Measurements from ENCODE around the gene TMEM45B. TPM values are rescaled to one million over a fixed set of nuclear protein-coding genes. Genes with fewer than 3 reads are reported as not detected.
A peak's percentile ranks its signal among the peaks of the same experiment; 100 is the strongest.
"Not testable (repeated sequence)": the region's sequence is repeated elsewhere in the genome, so short reads cannot be mapped to it uniquely, and the experiment has no call there.

Gene TMEM45B
- total RNA-seq, 1 experiment from 2014 or later, result 16.1 TPM

DNA sequence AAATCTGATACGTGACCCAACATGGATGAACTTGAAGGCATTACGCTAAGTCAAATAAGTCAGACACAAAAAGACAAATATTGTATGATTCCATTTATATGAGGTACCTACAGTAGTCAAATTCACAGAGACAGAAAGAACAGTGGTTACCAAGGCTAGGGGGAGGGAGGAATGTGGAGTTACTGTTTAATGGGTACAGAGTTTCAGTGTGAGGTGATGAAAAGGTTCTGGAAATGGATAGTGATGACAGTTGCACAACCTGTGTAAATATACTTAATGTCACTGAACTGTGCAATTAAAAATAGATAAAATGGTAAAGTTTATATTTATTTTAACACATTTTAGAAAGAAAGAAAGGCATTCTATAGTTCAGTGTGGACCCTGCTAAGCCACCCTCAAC is 24.1 kb upstream of the TMEM45B start:
- Mint-ChIP-seq H3K9me3 (ENCODE audit: low read depth, unreplicated experiment) (peaks cover 3% of the 10 kb centered on the region), H3K36me3 (ENCODE audit: insufficient read depth, unreplicated experiment) (no peaks in the 10 kb centered on the region), H3K4me3 (ENCODE audit: low read depth, unreplicated experiment) (no peak overlapping the region), H3K27ac (ENCODE audit: unreplicated experiment) (no peak overlapping the region), H3K4me1 (ENCODE audit: low read depth, unreplicated experiment) (peaks cover 10% of the 10 kb centered on the region), H3K27me3 (ENCODE audit: unreplicated experiment) (no peaks in the 10 kb centered on the region)
- intact Hi-C loops (cut with micrococcal nuclease; ENCODE audit: unreplicated experiment), result no loop called here
- no peak for DNase-seq
- BruUV-seq (replicated peaks), result no TSS peak
- CTCF ChIA-PET, result no interaction called here
- TF ChIP-seq, protein P1, sequence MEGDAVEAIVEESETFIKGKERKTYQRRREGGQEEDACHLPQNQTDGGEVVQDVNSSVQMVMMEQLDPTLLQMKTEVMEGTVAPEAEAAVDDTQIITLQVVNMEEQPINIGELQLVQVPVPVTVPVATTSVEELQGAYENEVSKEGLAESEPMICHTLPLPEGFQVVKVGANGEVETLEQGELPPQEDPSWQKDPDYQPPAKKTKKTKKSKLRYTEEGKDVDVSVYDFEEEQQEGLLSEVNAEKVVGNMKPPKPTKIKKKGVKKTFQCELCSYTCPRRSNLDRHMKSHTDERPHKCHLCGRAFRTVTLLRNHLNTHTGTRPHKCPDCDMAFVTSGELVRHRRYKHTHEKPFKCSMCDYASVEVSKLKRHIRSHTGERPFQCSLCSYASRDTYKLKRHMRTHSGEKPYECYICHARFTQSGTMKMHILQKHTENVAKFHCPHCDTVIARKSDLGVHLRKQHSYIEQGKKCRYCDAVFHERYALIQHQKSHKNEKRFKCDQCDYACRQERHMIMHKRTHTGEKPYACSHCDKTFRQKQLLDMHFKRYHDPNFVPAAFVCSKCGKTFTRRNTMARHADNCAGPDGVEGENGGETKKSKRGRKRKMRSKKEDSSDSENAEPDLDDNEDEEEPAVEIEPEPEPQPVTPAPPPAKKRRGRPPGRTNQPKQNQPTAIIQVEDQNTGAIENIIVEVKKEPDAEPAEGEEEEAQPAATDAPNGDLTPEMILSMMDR (IDR thresholded peaks at IDR 0.05; ENCODE audit: unreplicated experiment), result no peak

DNA sequence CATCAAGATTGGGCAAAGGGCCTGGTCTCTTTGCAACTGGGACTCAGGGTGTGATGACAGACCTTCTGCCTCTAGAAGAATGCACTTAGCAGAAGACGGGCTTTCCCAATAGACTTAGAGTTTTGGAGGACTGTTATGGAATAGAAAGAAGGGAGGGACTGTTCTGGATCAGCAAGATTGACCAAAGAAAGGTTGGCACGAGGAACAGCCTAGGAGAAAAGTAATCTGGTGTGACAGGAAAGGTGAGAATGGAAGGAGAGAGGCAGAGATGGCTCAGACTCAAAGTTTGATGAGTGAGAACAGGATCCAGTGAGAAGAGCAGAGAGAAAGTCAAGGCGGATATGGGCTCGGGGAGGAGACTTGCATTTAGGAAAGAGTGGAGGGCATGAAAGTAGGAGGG is 23.0 kb upstream of the TMEM45B start:
- peaks cover 17% of the 10 kb centered on the region for H3K4me1 Mint-ChIP-seq (ENCODE audit: low read depth, unreplicated experiment)
- DNase-seq, result no peak
- H3K9me3 Mint-ChIP-seq (ENCODE audit: low read depth, unreplicated experiment), result peaks cover 3% of the 10 kb centered on the region
- H3K27ac Mint-ChIP-seq (ENCODE audit: unreplicated experiment), result peak overlapping the region; percentile 27
- no peak overlapping the region for H3K4me3 Mint-ChIP-seq (ENCODE audit: low read depth, unreplicated experiment)
- CTCF ChIA-PET, result no interaction called here
- no TSS peak for BruUV-seq (replicated peaks)
- TF ChIP-seq, protein P1 (IDR thresholded peaks at IDR 0.05; ENCODE audit: unreplicated experiment), result no peak
- no peaks in the 10 kb centered on the region for H3K27me3 Mint-ChIP-seq (ENCODE audit: unreplicated experiment)
- H3K36me3 Mint-ChIP-seq (ENCODE audit: insufficient read depth, unreplicated experiment), result no peaks in the 10 kb centered on the region
- intact Hi-C loops (cut with micrococcal nuclease; ENCODE audit: unreplicated experiment), result no loop called here

DNA sequence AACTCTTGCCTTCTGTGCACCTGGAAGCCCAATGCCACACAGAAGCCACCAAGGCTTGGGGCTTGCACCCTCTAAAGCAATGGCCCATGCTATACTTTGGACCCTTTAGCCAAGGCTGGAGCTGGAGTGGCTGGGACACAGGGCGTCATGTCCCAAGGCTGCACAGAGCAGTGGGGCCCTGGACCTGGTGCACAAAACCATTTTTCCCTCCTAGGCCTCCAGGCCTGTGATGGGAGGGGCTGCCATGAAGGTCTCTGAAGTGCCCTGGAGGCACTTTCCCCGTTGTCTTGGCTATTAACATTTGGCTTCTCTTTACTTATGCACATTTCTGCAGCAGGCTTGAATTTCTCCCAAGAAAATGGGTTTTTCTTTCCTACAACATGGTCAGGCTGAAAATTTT is 20.6 kb upstream of the TMEM45B start:
- TF ChIP-seq, protein P1 (IDR thresholded peaks at IDR 0.05; ENCODE audit: unreplicated experiment), result no peak
- Mint-ChIP-seq H3K27me3 (ENCODE audit: unreplicated experiment) (no peaks in the 10 kb centered on the region), H3K4me1 (ENCODE audit: low read depth, unreplicated experiment) (peaks cover 32% of the 10 kb centered on the region), H3K36me3 (ENCODE audit: insufficient read depth, unreplicated experiment) (no peaks in the 10 kb centered on the region), H3K4me3 (ENCODE audit: low read depth, unreplicated experiment) (no peak overlapping the region), H3K9me3 (ENCODE audit: low read depth, unreplicated experiment) (peaks cover 3% of the 10 kb centered on the region), H3K27ac (ENCODE audit: unreplicated experiment) (no peak overlapping the region)
- DNase-seq, result no peak
- BruUV-seq (replicated peaks), result no TSS peak
- intact Hi-C loops (cut with micrococcal nuclease; ENCODE audit: unreplicated experiment), result no loop called here
- CTCF ChIA-PET, result no interaction called here

DNA sequence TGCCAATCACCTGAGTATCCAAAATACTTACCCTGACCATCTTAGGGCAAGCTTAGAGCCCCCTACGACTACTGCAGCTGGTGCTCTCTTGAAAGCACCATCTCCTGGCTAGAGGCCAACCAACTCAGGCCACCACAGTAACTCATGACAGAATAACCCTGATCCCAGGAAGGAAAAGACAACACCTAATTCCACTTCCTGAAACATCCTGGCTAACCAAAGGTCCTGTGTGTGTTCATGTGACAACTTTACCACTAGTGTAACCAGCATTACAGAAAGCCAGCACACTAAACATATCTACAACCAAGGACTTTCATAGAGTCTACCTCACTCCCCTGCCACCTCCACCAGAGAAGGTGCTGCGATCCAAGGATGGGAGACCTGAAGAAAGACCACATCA is 17.4 kb upstream of the TMEM45B start:
- no TSS peak for BruUV-seq (replicated peaks)
- Mint-ChIP-seq H3K27me3 (ENCODE audit: unreplicated experiment) (no peaks in the 10 kb centered on the region), H3K4me3 (ENCODE audit: low read depth, unreplicated experiment) (no peak overlapping the region), H3K27ac (ENCODE audit: unreplicated experiment) (no peak overlapping the region), H3K36me3 (ENCODE audit: insufficient read depth, unreplicated experiment) (no peaks in the 10 kb centered on the region), H3K9me3 (ENCODE audit: low read depth, unreplicated experiment) (peaks cover 3% of the 10 kb centered on the region), H3K4me1 (ENCODE audit: low read depth, unreplicated experiment) (peaks cover 23% of the 10 kb centered on the region)
- TF ChIP-seq, protein P1 (IDR thresholded peaks at IDR 0.05; ENCODE audit: unreplicated experiment), result no peak
- CTCF ChIA-PET, result no interaction called here
- no peak for DNase-seq
- intact Hi-C loops (cut with micrococcal nuclease; ENCODE audit: unreplicated experiment), result no loop called here

DNA sequence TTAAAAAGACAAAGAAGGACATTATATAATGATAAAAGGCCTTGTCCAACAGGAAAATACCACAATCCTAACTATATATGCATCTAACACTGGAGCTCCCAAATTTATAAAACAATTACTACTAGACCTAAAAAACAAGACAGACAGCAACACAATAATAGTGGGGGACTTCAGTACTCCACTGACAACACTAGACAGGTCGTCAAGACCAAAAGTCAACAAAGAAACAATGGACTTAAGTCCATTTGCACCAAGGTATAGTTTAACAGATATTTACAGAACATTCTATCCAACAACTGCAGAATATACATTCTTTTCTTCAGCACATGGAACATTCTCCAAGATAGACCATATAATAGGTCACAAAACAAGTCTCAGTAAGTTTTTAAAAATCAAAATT is 15.5 kb upstream of the TMEM45B start:
- BruUV-seq (replicated peaks); H3K27me3 Mint-ChIP-seq (ENCODE audit: unreplicated experiment); H3K27ac Mint-ChIP-seq (ENCODE audit: unreplicated experiment); DNase-seq; H3K9me3 Mint-ChIP-seq (ENCODE audit: low read depth, unreplicated experiment); CTCF ChIA-PET; H3K4me3 Mint-ChIP-seq (ENCODE audit: low read depth, unreplicated experiment); intact Hi-C loops (cut with micrococcal nuclease; ENCODE audit: unreplicated experiment); H3K36me3 Mint-ChIP-seq (ENCODE audit: insufficient read depth, unreplicated experiment): not testable (repeated sequence)
- H3K4me1 Mint-ChIP-seq (ENCODE audit: low read depth, unreplicated experiment), result peaks cover 23% of the 10 kb centered on the region

Data from Calu3 (cell line).